Neural crest cell (in vitro differentiated cells): ENCODE data around the gene SLC10A1. TPM values are rescaled to one million over a fixed set of nuclear protein-coding genes. Genes with fewer than 3 reads are reported as not detected.

Experiments used
- DNase-seq: peaks from one replicate; pipeline ENCODE4 v3.0.0; 2021; ENCODE audit warnings: low read depth, mixed read lengths, low spot score
- H3K27ac Mint-ChIP-seq: one replicate; pipeline ENCODE4 v1.8.0; 2021; ENCODE audit warnings: mild to moderate bottlenecking, mixed read lengths; ENCODE audit not compliant: unreplicated experiment
- H3K27me3 Mint-ChIP-seq: 2 replicates; pipeline ENCODE4 v1.8.0; 2021; ENCODE audit warnings: low read depth, mild to moderate bottlenecking, mixed read lengths
- H3K36me3 Mint-ChIP-seq: 2 replicates; pipeline ENCODE4 v1.8.0; 2021; ENCODE audit warnings: low read depth, mild to moderate bottlenecking, mixed read lengths
- H3K4me1 Mint-ChIP-seq: 2 replicates; pipeline ENCODE4 v1.8.0; 2021; ENCODE audit warnings: mixed read lengths
- H3K4me3 Mint-ChIP-seq: one replicate; pipeline ENCODE4 v1.8.0; 2021; ENCODE audit warnings: mild to moderate bottlenecking, mixed read lengths
- H3K9me3 Mint-ChIP-seq: 2 replicates; pipeline ENCODE4 v1.8.0; 2021; ENCODE audit warnings: mixed read lengths
- CTCF ChIP-seq: fragments of 200-600 bp; sonication (generic); conservative IDR thresholded peaks from 2 replicates; pipeline ENCODE4 v1.5.0; 2021; ENCODE audit warnings: antibody characterized with exemption, mild to moderate bottlenecking
- total RNA-seq: library from RNA; stranded (reverse); gene quantifications from 2 replicates; pipeline ENCODE4 v1.2.1, GENCODE V29; 2021

SLC10A1 gene
- total RNA-seq, 1 donor from 2014 or later = not detected

DNA sequence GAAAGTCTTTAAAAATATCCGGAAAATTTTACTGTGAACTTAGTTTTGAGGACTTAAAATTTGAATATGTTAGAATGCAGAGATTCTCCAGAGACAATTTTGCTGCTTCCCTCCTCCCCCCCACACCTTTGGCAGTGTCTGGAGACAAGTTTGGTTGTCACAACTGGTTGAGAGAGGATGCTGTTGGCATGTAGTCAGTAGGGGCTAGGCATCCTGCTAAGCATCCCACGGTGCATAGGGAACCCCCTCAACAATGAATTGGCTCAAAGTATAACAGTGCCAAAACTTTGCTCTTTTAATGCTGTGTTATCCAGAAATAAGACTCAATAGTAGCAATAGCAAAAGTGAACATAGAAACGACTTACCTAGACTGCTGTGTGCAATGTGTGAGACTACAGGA lies 26.5 kb downstream of the SLC10A1 start:
- TF ChIP-seq CTCF = no peak
- no peak for DNase-seq
- no peak overlapping the region for H3K27ac Mint-ChIP-seq
- H3K9me3 Mint-ChIP-seq = peaks cover 5% of the 10 kb centered on the region
- peaks cover 57% of the 10 kb centered on the region for H3K4me1 Mint-ChIP-seq
- H3K27me3 Mint-ChIP-seq = peaks cover 7% of the 10 kb centered on the region
- peaks cover 62% of the 10 kb centered on the region for H3K36me3 Mint-ChIP-seq
- H3K4me3 Mint-ChIP-seq = peak overlapping the region; percentile 81

- peaks cover 57% of the 10 kb centered on the region for H3K36me3 Mint-ChIP-seq
- no peak for TF ChIP-seq CTCF
- peak overlapping the region; percentile 81 for H3K4me3 Mint-ChIP-seq
- H3K27me3 Mint-ChIP-seq = peaks cover 7% of the 10 kb centered on the region
- H3K4me1 Mint-ChIP-seq = peaks cover 58% of the 10 kb centered on the region
- H3K27ac Mint-ChIP-seq = peak overlapping the region; percentile 40
- H3K9me3 Mint-ChIP-seq = peaks cover 5% of the 10 kb centered on the region
- no peak for DNase-seq
Measured at GRCh38 chr14:69769623-69770022, 27.4 kb downstream of the SLC10A1 start.

DNA sequence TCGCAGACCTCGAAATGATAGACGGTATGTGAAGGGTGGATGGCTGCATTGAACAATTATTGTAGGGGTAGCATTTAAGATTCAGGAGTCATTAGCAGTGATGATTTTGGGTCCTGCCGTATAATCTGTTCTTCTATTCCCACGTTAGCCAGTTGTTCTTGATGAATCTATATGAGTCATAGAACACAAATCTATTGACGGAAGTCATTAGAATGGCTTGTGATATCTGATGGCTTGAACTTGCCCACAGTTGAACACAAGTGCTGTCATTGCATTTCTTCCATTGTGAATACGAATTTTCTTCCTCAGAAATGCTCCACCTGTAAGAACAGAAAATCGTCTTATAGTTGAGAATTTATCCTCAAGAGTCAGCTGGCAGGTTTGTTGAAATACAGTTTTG lies 28.2 kb downstream of the SLC10A1 start:
- Mint-ChIP-seq H3K27ac (no peak overlapping the region), H3K27me3 (peaks cover 7% of the 10 kb centered on the region), H3K9me3 (peaks cover 5% of the 10 kb centered on the region), H3K4me1 (peaks cover 58% of the 10 kb centered on the region), H3K4me3 (peak overlapping the region; percentile 99), H3K36me3 (peaks cover 54% of the 10 kb centered on the region)
- DNase-seq = no peak
- no peak for TF ChIP-seq CTCF

- TF ChIP-seq CTCF = no peak
- Mint-ChIP-seq H3K27me3 (peaks cover 12% of the 10 kb centered on the region), H3K36me3 (peaks cover 46% of the 10 kb centered on the region), H3K27ac (peak overlapping the region; percentile 100), H3K9me3 (peaks cover 5% of the 10 kb centered on the region), H3K4me3 (peak overlapping the region; percentile 99), H3K4me1 (peaks cover 51% of the 10 kb centered on the region)
- DNase-seq = peak; percentile 87
Measured at GRCh38 chr14:69767369-69767999, 29.6 kb downstream of the SLC10A1 start.

DNA sequence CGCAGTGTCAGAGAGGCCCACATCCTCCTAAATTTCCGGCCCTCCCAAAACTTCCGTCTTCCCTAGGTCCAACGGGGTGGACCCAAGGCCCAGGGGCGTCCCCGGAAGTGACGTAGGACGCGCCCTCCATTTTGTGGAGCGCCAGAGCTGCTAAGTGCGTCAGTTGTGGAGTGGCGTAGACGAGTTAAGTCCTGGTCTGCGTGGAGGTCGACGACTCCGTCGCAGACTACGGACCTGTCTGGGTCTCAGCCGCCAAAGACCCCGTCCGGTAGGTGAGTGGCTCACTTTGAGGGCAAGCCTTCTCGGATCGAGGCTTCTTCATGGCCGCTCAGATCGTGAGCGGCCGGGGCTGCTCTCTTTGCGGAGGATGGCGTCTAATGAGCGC lies 30.1 kb downstream of the SLC10A1 start, which contains the start of gene SRSF5:
TSS of gene SRSF5 (plus strand) at position 159 of the 385 bp plus-strand sequence. CDS start 1,015 bp downstream, outside the sequence.
- DNase-seq = peak; percentile 84
- Mint-ChIP-seq H3K4me3 (peak within 1 kb of the TSS; percentile 99), H3K36me3 (peaks cover 41% of the 10 kb centered on the region), H3K27ac (peak within 1 kb of the TSS; percentile 100), H3K27me3 (peaks cover 12% of the 10 kb centered on the region), H3K9me3 (peaks cover 5% of the 10 kb centered on the region), H3K4me1 (peaks cover 51% of the 10 kb centered on the region)
- no peak for TF ChIP-seq CTCF
